Tongue (tissue), 2 donors: ENCODE measurements around the gene GTPBP4. TPM values are rescaled to one million over a fixed set of nuclear protein-coding genes. Genes with fewer than 3 reads are reported as not detected.

ENCODE experiments used
- DNase-seq: peaks from one replicate; pipeline ENCODE4 v3.0.0-alpha.2; 2015
- total RNA-seq: library from RNA; depleted of rRNA; stranded (reverse); fragments of >200 nt; gene quantifications from one replicate; pipeline ENCODE4 v1.2.3, GENCODE V29; 2014

The GTPBP4 gene
- total RNA-seq, 1 donor from 2014 or later, result 42.7 TPM

- DNase-seq, result no peak
Observed at GRCh38 chr10:966466-967235, 21.6 kb upstream of the GTPBP4 start.

GRCh38 chr10:968546-969199 is 19.6 kb upstream of the GTPBP4 start:
- DNase-seq, result no peak

GRCh38 chr10:969473-970150 is 18.6 kb upstream of the GTPBP4 start:
- DNase-seq, result no peak

GRCh38 chr10:970311-971149 is 17.7 kb upstream of the GTPBP4 start:
- no peak for DNase-seq

- DNase-seq, result peak; percentile 53
Observed at GRCh38 chr10:971150-971542, 17.1 kb upstream of the GTPBP4 start.

GRCh38 chr10:971613-972012 is 16.6 kb upstream of the GTPBP4 start:
- DNase-seq, result no peak

GRCh38 chr10:972763-973162 is 15.5 kb upstream of the GTPBP4 start:
- no peak for DNase-seq

- DNase-seq, result no peak
Observed at GRCh38 chr10:974038-974784, 14.0 kb upstream of the GTPBP4 start.

- DNase-seq, result no peak
Observed at GRCh38 chr10:974785-975074, 13.5 kb upstream of the GTPBP4 start.

- DNase-seq, result no peak
Observed at GRCh38 chr10:976316-976715, 11.9 kb upstream of the GTPBP4 start.

- DNase-seq, result no peak
Observed at GRCh38 chr10:978826-979421, 9.3 kb upstream of the GTPBP4 start.

GRCh38 chr10:980468-981093 is 7.7 kb upstream of the GTPBP4 start:
- no peak for DNase-seq

GRCh38 chr10:983401-983800 is 4.8 kb upstream of the GTPBP4 start:
- no peak for DNase-seq

- no peak for DNase-seq
Observed at GRCh38 chr10:983971-984655, 4.1 kb upstream of the GTPBP4 start.

GRCh38 chr10:985361-985760 is 2.9 kb upstream of the GTPBP4 start:
- DNase-seq, result no peak

GRCh38 chr10:986137-986825 is 2.0 kb upstream of the GTPBP4 start:
- DNase-seq, result no peak

GRCh38 chr10:986881-987619 is 1.2 kb upstream of the GTPBP4 start:
- no peak for DNase-seq

- DNase-seq, result no peak
Observed at GRCh38 chr10:987620-987869, 689 bp upstream of the GTPBP4 start.
